ENCODE data around the gene B4GALNT1.

The B4GALNT1 gene

DNA sequence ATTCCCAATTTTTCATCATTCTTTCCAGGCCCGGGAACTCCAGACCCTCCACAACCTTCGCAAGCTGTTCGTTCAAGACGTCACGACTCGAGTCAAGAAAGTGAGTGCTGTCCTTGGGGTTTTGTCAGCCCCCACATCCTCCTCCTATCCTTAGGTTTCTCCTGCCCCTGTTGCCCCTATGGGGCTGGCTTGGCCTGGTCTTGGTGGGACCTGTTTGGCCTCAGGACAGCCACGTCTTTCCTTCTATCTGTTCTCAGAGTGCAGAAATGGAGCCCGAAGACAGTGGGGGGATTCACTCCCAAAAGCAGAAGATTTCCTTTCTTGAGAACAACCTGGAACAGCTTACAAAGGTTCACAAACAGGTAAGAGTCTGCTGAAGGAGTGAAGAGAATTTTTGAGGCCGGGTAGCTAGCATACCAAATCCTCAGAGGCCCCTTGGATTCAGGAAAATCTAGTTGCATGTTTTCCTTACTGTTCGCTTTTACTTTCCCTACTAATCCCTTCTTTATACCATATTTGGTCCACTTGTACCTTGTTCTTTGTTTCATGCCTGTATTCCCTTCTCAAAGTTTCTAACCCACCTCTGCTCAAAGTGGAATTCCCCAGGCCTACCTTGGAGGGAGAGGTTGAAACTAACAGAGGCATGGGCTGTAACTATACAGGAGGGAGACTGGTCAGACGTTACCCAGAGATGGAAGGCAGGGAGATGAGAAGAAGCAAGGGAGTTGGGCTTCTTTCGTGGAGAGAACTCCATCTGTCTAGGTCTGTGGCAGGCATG, 54.8 kb downstream of the B4GALNT1 start:
- Histone ChIP-seq H3K9me3 (ENCODE audit: control insufficient read depth in 2 of 2, low read length in 2 of 2) (no peaks in the 10 kb centered on the region), H3K36me3 (ENCODE audit: control insufficient read depth in 2 of 2, insufficient read depth in 2 of 2, low read length in 2 of 2) (no peaks in the 10 kb centered on the region), H3K27me3 (ENCODE audit: control insufficient read depth in 2 of 2, insufficient read depth in 2 of 2, low read length in 2 of 2) (peaks cover 0 to 6% of the 10 kb centered on the region in 2 donors), H3K9ac (ENCODE audit: low read depth in 1 of 2, low read length in 2 of 2) (no peak overlapping the region), H3K27ac (ENCODE audit: low read depth in 2 of 2, low read length in 2 of 2) (no peak overlapping the region), H3K4me3 (ENCODE audit: low read length in 2 of 2) (no peak overlapping the region), H3K4me1 (ENCODE audit: control insufficient read depth in 2 of 2, insufficient read depth in 2 of 2, low read length in 2 of 2) (no peaks in the 10 kb centered on the region)

DNA sequence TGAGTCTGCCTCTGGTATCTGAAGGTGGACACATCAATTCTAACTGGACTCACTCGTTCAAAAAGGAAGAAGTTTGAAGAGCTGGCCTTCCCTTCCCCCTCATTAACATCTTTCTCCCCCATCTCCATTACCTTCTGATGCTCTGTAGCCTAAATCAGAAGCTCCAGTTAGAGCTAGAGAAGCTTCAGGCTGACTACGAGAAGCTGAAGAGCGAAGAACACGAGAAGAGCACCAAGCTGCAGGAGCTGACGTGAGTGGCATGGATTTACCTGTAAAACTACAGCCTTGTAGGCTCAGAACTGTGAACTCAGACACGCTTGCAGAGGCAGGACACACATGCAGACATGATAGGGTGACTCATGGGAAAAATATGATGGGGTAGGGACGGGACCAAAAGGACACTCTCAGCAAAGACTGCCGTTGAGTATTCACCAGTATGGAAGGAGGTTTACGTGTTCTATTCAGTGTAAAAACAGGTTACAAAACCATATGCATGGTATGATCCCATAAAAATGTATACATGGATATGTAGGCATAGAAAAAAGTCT, 56.3 kb downstream of the B4GALNT1 start:
- Histone ChIP-seq H3K27ac (ENCODE audit: low read depth in 2 of 2, low read length in 2 of 2) (no peak overlapping the region), H3K27me3 (ENCODE audit: control insufficient read depth in 2 of 2, insufficient read depth in 2 of 2, low read length in 2 of 2) (no peaks in the 10 kb centered on the region), H3K36me3 (ENCODE audit: control insufficient read depth in 2 of 2, insufficient read depth in 2 of 2, low read length in 2 of 2) (no peaks in the 10 kb centered on the region), H3K9ac (ENCODE audit: low read depth in 1 of 2, low read length in 2 of 2) (no peak overlapping the region), H3K4me3 (ENCODE audit: low read length in 2 of 2) (no peak overlapping the region), H3K9me3 (ENCODE audit: control insufficient read depth in 2 of 2, low read length in 2 of 2) (no peaks in the 10 kb centered on the region), H3K4me1 (ENCODE audit: control insufficient read depth in 2 of 2, insufficient read depth in 2 of 2, low read length in 2 of 2) (no peaks in the 10 kb centered on the region)
